CD4-positive, alpha-beta memory T cell (primary cell): ENCODE results near the gene ICAM2. TPM values are rescaled to one million over a fixed set of nuclear protein-coding genes. Genes with fewer than 3 reads are reported as not detected.

Source experiments
- CTCF ChIA-PET: fragments of 350-600 bp; sonication (Branson Sonifier 250); formaldehyde crosslinking; loops from one replicate; lab custom pipeline; 2021; ENCODE audit warnings: inconsistent platforms; ENCODE audit not compliant: partially characterized antibody; lab: Charles Lee
- POLR2A ChIA-PET: fragments of 350-600 bp; sonication (Branson Sonifier 250); formaldehyde crosslinking; loops from one replicate; lab custom pipeline; 2021; ENCODE audit not compliant: partially characterized antibody; lab: Charles Lee
- DNase-seq, 5 donors: peaks; one replicate each; pipeline versions ENCODE4 v3.0.0 to v3.0.0-alpha.2; 2020 to 2022; ENCODE audit warnings: mixed read lengths in 1 of 5
- H3K27ac ChIP-seq: one replicate; pipeline ENCODE4 v1.7.0; 2013; ENCODE audit warnings: low read depth, low read length
- H3K27me3 ChIP-seq: 2 replicates; pipeline ENCODE4 v1.7.0; 2013; ENCODE audit warnings: mild to moderate bottlenecking, low read length, moderate library complexity; ENCODE audit not compliant: insufficient read depth
- H3K36me3 ChIP-seq: 2 replicates; pipeline ENCODE4 v1.7.0; 2013; ENCODE audit warnings: mild to moderate bottlenecking, low read length, moderate library complexity; ENCODE audit not compliant: insufficient read depth
- H3K4me1 ChIP-seq: 2 replicates; pipeline ENCODE4 v1.7.0; 2013; ENCODE audit warnings: mild to moderate bottlenecking, low read length, moderate library complexity; ENCODE audit not compliant: insufficient read depth
- H3K4me3 ChIP-seq, 2 donors: one replicate each; pipeline ENCODE4 v1.7.0; 2013; ENCODE audit warnings: low read length in 2 of 2, mild to moderate bottlenecking in 1 of 2
- H3K9me3 ChIP-seq, 2 donors: one replicate each; pipeline ENCODE4 v1.7.0; 2013; ENCODE audit warnings: low read length in 2 of 2, control low read depth in 1 of 2; ENCODE audit not compliant: control insufficient read depth in 1 of 2
- H3K27ac Mint-ChIP-seq, 7 donors: one replicate each; pipeline ENCODE4 v1.8.0; 2020 to 2021; ENCODE audit warnings: mixed read lengths in 7 of 7, mild to moderate bottlenecking in 6 of 7, inconsistent platforms in 3 of 7, moderate library complexity in 3 of 7
- H3K27me3 Mint-ChIP-seq, 2 donors: one replicate each; pipeline ENCODE4 v1.8.0; 2020 to 2021; ENCODE audit warnings: mixed read lengths in 2 of 2
- H3K36me3 Mint-ChIP-seq, 2 donors: one replicate each; pipeline ENCODE4 v1.8.0; 2020 to 2021; ENCODE audit warnings: mixed read lengths in 2 of 2, inconsistent platforms in 1 of 2, mild to moderate bottlenecking in 1 of 2
- H3K4me1 Mint-ChIP-seq, 4 donors: one replicate each; pipeline ENCODE4 v1.8.0; 2020 to 2021; ENCODE audit warnings: mixed read lengths in 4 of 4, mild to moderate bottlenecking in 1 of 4
- H3K4me3 Mint-ChIP-seq, 8 donors: one replicate each; pipeline ENCODE4 v1.8.0; 2020 to 2021; ENCODE audit warnings: mixed read lengths in 8 of 8, mild to moderate bottlenecking in 7 of 8, moderate library complexity in 6 of 8, inconsistent platforms in 3 of 8
- H3K9me3 Mint-ChIP-seq, 8 donors: one replicate each; pipeline ENCODE4 v1.8.0; 2020 to 2021; ENCODE audit warnings: mixed read lengths in 8 of 8, mild to moderate bottlenecking in 5 of 8, inconsistent platforms in 3 of 8, moderate library complexity in 1 of 8
- intact Hi-C: fragments of 100-400 bp; cut with micrococcal nuclease; formaldehyde crosslinking; loops from one replicate; pipeline ENCODE4 v1.15.1; 2023
- polyA plus RNA-seq, 2 donors: library from polyadenylated mRNA; unstranded; fragments of 300-500 nt; fragmentation: Illumina TruSeq; gene quantifications; one replicate each; pipeline ENCODE4 v1.2.3, GENCODE V29; 2021
- total RNA-seq, 2 experiments: library from RNA; stranded (reverse); gene quantifications; one replicate each; pipeline ENCODE4 v1.2.3, GENCODE V29; 2021

ICAM2 gene
- total and polyA plus RNA-seq, 4 experiments from 2014 or later, result 150 to 591 (median 285) TPM

DNA sequence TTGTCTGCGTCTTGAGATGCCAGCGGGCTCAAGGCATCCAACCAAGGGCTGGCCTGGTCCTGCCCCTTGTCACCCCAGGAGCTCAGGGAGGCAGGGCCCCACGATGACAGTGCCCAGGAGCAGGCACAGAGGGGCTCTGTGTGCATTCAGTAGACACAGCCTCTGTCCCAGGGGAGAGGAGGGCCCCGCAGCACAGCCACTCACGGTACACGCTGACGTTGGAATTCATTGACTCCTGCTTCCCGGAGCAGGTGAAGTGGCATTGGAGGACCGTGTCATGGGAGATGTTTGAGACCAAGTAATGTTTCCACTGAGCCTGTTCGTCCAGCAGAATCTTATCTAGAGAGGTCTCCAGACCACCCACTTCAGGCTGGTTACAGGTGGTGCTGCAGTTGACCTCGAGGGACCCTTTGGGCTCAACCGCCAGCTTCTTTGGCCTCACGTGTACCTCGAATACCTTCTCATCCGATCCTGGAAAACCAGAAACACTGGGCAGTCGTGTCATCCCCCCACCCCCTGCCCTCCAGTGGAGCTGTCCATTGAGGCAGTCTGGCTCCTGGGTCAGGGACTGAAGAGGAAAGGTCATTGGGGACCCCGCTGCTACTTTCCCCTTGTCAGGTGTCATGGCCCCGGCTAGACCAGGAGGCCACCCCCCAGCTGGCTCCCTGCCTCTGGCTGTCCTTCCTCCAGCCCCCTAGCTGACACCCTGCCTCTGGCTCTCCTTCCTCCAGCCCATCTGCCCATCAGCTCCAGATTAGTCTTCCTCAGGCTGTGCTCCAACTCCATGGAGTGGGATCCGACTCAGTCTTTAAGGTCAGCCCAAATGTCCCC lies 15.3 kb downstream of the ICAM2 start:
- Mint-ChIP-seq H3K4me3 (no peak overlapping the region), H3K9me3 (peaks cover 0 to 2% (median 0%) of the 10 kb centered on the region in 8 donors), H3K27ac (peak overlapping the region in 6 of 7 donors; percentile 48 to 92 (median 64)), H3K4me1 (peaks cover 19 to 51% (median 37%) of the 10 kb centered on the region in 4 donors), H3K27me3 (no peaks in the 10 kb centered on the region), H3K36me3 (peaks cover 16 to 69% of the 10 kb centered on the region in 2 donors)
- Histone ChIP-seq H3K27ac (no peak overlapping the region), H3K9me3 (no peaks in the 10 kb centered on the region), H3K4me1 (peaks cover 51% of the 10 kb centered on the region), H3K27me3 (no peaks in the 10 kb centered on the region), H3K4me3 (no peak overlapping the region), H3K36me3 (peaks cover 49% of the 10 kb centered on the region)
- POLR2A ChIA-PET, result interaction anchor here (0.8 to 22.6 kb wide), 4 partner anchors 8 to 125 kb away, joined by 3 to 587 read pairs (median 3); partner anchors contain the start of genes ERN1 and ICAM2
- CTCF ChIA-PET, result interaction anchor here (1.7 to 32.9 kb wide), 2 partner anchors 19 to 59 kb away, joined by 6 to 556 read pairs; partner anchors contain the start of gene ICAM2
- no peak for DNase-seq
- intact Hi-C loops, result no loop called here

DNA sequence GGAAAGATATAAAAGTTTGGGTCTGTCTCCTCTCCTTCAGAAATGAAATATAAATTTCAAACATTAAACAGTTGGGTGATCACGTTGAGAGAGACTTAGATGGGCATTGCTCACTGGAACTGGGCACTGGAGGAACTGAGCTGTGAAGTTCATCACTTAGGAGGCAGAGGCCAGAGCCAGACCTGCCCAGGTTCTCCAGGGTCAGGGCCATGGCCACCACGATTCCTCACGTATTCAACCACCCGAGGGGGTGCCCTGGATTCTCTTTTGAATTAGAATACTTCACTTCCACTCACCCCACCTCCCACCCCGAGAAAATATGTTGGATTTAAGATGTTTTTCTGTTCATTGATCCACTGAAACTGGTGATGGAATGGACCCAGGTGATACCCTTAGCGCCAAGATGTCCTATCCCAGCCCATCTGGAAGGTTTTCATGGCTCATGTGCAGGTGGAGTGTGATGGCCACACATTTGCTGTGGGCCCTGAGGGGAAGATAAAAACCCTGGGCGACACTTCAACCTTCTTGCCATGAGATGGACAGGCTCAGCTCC lies 16.1 kb downstream of the ICAM2 start:
- Histone ChIP-seq H3K4me3 (no peak overlapping the region), H3K36me3 (peaks cover 43% of the 10 kb centered on the region), H3K9me3 (no peaks in the 10 kb centered on the region), H3K27me3 (no peaks in the 10 kb centered on the region), H3K27ac (no peak overlapping the region), H3K4me1 (peaks cover 51% of the 10 kb centered on the region)
- peaks cover 18 to 49% (median 37%) of the 10 kb centered on the region in 4 donors for H3K4me1 Mint-ChIP-seq
- H3K9me3 Mint-ChIP-seq, result peaks cover 0 to 5% (median 0%) of the 10 kb centered on the region in 8 donors
- intact Hi-C loops, result no loop called here
- H3K36me3 Mint-ChIP-seq, result peaks cover 11 to 61% of the 10 kb centered on the region in 2 donors
- H3K27ac Mint-ChIP-seq, result peak overlapping the region in 5 of 7 donors; percentile 42 to 88 (median 78)
- H3K27me3 Mint-ChIP-seq, result no peaks in the 10 kb centered on the region
- H3K4me3 Mint-ChIP-seq, result no peak overlapping the region
- ChIA-PET POLR2A (interaction anchor here (22.6 kb wide), 1 partner anchor 20 kb away, joined by 587 read pairs; the partner anchor contains the start of gene ICAM2), CTCF (interaction anchor here (1.7 to 32.9 kb wide), 2 partner anchors 20 to 58 kb away, joined by 6 to 556 read pairs; partner anchors contain the start of gene ICAM2)
- DNase-seq, result no peak

DNA sequence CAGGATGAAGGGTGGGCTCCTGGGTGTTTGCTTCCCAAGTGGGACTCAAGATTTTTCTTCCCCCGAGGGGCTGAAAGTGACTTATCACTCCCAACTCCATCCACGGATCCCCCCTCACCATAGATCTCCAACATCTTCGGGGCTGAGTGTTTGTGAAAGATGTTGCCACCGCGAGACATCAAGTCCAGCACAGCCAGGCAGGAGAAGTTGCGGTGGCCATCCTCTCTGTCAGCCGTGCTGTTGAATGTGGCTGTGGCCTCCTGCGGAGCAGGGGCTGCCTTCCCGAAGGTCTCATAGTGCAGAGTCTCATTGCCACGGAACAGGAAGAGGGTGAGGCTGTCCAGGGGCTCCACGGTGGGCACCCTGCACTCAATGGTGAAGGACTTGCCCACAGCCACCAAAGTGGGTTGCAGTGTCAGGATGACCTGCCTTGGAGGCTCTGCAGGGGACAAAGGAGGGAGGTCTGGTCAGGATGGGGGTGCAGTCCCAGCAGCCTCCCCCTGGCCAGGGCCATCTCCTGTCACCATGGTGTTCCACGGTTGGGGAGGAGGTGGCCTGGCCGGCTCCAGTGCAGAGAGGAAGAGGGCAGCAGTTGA lies 16.8 kb downstream of the ICAM2 start:
- peaks cover 0 to 5% (median 0%) of the 10 kb centered on the region in 8 donors for H3K9me3 Mint-ChIP-seq
- DNase-seq, result no peak
- H3K36me3 ChIP-seq, result peaks cover 43% of the 10 kb centered on the region
- ChIA-PET CTCF (interaction anchor here (32.9 kb wide), 1 partner anchor 20 kb away, joined by 556 read pairs; the partner anchor contains the start of gene ICAM2), POLR2A (interaction anchor here (3.0 to 22.6 kb wide), 2 partner anchors 10 to 21 kb away, joined by 13 to 587 read pairs; partner anchors contain the start of gene ICAM2)
- no peak overlapping the region for H3K27ac ChIP-seq
- H3K27ac Mint-ChIP-seq, result peak overlapping the region; percentile 12 to 88 (median 52)
- H3K4me3 ChIP-seq, result no peak overlapping the region
- H3K4me1 ChIP-seq, result peaks cover 51% of the 10 kb centered on the region
- no peak overlapping the region for H3K4me3 Mint-ChIP-seq
- H3K27me3 ChIP-seq, result no peaks in the 10 kb centered on the region
- intact Hi-C loops, result no loop called here
- peaks cover 13 to 49% (median 36%) of the 10 kb centered on the region in 4 donors for H3K4me1 Mint-ChIP-seq
- H3K9me3 ChIP-seq, result no peaks in the 10 kb centered on the region
- H3K36me3 Mint-ChIP-seq, result peaks cover 11 to 54% of the 10 kb centered on the region in 2 donors
- no peaks in the 10 kb centered on the region for H3K27me3 Mint-ChIP-seq

DNA sequence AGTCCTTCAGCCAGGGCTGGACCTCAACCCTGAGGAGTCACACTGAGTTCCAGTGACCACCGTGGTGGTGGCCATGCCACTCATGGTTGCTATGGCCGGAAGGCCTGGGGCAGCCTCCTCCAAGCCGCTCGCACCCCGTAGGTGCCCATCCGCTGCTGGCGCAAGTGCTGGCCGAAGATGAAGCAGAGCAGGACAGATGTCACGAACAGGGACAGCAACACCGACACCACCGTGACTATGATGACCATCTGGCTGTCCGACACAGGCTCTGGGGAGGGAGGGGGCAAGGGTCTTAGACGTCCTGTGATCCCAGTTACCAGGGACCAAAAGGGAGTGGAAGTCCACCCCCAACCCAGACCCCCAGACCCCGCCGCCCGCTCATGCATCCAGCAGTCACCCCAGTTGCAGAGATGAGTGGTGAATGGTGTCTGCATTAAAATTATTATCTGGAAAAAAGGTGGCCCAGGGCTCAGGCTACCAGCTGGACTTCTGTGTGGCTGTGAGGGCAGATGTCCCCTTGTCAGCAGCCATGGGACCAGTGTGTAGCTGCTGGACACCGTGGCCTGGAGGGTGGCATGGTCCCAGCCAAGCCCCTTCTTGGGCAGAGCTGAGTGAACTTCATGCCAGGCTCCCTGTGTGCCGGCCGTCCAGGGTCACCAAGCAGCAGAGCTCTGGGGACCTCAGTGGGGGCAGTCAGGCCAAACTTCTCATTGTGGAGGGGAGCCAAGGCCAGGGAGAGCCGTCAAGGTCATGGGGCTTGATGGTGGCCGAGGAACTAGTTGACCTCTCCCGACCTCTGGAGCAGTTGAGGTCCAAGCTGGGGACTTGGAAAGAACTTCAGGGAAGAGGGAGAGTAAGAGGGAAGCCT lies 17.5 kb downstream of the ICAM2 start:
- Histone ChIP-seq H3K27me3 (no peaks in the 10 kb centered on the region), H3K36me3 (peaks cover 41% of the 10 kb centered on the region), H3K4me3 (no peak overlapping the region), H3K9me3 (no peaks in the 10 kb centered on the region), H3K27ac (no peak overlapping the region), H3K4me1 (peaks cover 47% of the 10 kb centered on the region)
- Mint-ChIP-seq H3K27ac (peak overlapping the region in 3 of 7 donors; percentile 7 to 62 (median 46)), H3K4me3 (no peak overlapping the region), H3K27me3 (no peaks in the 10 kb centered on the region), H3K4me1 (peaks cover 10 to 47% (median 32%) of the 10 kb centered on the region in 4 donors), H3K9me3 (peaks cover 0 to 3% (median 0%) of the 10 kb centered on the region in 8 donors), H3K36me3 (peaks cover 11 to 48% of the 10 kb centered on the region in 2 donors)
- POLR2A ChIA-PET, result interaction anchor here (1.4 to 22.6 kb wide), 3 partner anchors 10 to 22 kb away, joined by 3 to 587 read pairs (median 13); partner anchors contain the start of gene ICAM2
- DNase-seq, result no peak
- intact Hi-C loops, result no loop called here
- CTCF ChIA-PET, result interaction anchor here (0.9 to 32.9 kb wide), 3 partner anchors 21 to 131 kb away, joined by 3 to 556 read pairs (median 6); partner anchors contain the start of gene ICAM2

DNA sequence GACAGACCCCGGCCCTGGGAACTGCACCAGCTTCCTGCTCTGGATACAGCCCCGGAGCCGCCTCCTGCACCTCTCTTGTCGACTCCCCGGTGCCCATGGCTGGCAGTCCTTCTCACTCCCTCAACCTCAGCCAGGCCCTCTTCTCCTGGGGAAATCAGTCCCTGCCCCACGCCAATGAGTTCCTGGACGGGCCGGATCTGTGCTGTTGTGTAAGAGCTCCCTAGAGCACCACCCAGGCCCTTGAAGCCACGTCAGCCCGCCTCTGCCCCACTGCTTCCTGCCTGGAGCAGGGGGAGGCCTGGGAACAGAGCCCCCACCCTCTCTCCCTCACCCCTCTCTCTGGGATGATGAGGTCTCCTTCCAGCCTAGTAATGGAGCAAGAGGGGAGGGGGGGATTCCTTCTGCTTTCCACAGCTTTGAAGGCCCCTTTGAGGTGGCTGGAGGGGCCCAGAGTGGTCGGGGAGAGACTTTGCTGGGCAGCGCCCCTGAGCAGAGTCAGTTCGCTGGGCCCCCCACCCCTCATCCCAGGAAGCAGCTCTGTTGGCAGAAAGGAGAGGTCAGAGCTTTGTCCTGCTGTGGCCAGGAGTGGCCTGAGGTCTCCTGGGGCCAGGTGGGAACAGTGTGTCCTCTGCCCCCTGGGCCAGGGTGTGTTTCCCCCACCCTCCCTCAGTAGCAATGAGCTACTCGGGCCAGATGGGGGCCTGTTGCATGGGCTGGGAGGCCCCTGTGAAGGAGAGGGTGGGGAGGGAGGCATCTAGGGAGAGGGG lies 18.5 kb downstream of the ICAM2 start:
- Histone ChIP-seq H3K4me3 (no peak overlapping the region), H3K27me3 (no peaks in the 10 kb centered on the region), H3K27ac (no peak overlapping the region), H3K4me1 (peaks cover 47% of the 10 kb centered on the region), H3K36me3 (peaks cover 38% of the 10 kb centered on the region), H3K9me3 (no peaks in the 10 kb centered on the region)
- H3K4me1 Mint-ChIP-seq, result peaks cover 19 to 47% (median 35%) of the 10 kb centered on the region in 4 donors
- H3K9me3 Mint-ChIP-seq, result peaks cover 0 to 3% (median 0%) of the 10 kb centered on the region in 8 donors
- intact Hi-C loops, result no loop called here
- no peaks in the 10 kb centered on the region for H3K27me3 Mint-ChIP-seq
- no peak for DNase-seq
- ChIA-PET CTCF (interaction anchor here (0.9 to 32.9 kb wide), 4 partner anchors 10 to 132 kb away, joined by 3 to 556 read pairs (median 4); partner anchors contain the start of gene ICAM2), POLR2A (interaction anchor here (1.4 to 22.6 kb wide), 4 partner anchors 9 to 70 kb away, joined by 3 to 587 read pairs (median 10); partner anchors contain the start of genes CD79B and ICAM2)
- peaks cover 11 to 43% of the 10 kb centered on the region in 2 donors for H3K36me3 Mint-ChIP-seq
- no peak overlapping the region for H3K4me3 Mint-ChIP-seq
- peak overlapping the region in 1 of 7 donors; percentile 65 for H3K27ac Mint-ChIP-seq
